ENCODE measurements around the gene ETNK2.

DNA sequence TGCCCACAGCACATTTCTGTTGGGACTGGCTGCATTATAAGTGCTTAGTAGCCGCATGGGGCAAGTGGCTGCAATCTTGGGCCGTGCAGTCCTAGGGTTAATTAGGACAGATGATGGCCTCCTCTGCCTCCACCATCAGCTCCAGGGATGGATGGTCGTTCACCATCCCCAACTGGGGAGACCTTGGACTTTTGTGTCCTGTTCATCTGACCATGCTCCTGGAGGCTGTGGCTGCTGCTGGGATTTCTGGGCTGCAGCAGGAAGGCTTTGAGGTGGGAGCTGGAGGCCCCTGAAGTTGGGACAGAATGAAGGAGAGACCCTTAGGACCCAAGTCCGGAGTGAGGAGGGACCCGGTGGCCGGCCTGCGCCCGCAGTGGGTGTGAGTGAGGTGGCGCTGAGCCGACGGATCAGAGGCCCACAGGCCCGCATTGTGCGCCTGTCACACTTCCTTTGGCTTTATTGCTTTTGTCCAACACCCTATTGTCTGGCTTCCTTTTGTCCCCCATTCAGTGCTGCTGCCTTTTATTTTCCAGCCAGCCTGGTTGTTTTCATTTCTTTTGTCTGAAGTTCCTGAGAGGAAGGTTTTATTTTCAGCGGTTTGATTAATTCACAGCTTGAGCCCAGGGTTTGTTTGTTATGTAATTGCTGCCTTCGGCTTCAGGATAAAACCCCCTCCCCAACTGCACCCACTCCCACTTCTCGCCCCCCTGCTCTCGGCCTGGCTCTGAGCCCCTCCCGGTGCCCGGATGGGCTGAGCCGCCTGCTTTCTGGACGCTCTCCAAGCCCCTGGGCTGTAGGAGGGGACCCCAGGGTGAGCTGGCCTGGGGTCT is 43.3 kb downstream of the ETNK2 start:
- TF ChIP-seq, protein P1, sequence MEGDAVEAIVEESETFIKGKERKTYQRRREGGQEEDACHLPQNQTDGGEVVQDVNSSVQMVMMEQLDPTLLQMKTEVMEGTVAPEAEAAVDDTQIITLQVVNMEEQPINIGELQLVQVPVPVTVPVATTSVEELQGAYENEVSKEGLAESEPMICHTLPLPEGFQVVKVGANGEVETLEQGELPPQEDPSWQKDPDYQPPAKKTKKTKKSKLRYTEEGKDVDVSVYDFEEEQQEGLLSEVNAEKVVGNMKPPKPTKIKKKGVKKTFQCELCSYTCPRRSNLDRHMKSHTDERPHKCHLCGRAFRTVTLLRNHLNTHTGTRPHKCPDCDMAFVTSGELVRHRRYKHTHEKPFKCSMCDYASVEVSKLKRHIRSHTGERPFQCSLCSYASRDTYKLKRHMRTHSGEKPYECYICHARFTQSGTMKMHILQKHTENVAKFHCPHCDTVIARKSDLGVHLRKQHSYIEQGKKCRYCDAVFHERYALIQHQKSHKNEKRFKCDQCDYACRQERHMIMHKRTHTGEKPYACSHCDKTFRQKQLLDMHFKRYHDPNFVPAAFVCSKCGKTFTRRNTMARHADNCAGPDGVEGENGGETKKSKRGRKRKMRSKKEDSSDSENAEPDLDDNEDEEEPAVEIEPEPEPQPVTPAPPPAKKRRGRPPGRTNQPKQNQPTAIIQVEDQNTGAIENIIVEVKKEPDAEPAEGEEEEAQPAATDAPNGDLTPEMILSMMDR (IDR thresholded peaks at IDR 0.05; ENCODE audit: low read depth, low read length), result no peak
- TF ChIP-seq MYC (IDR thresholded peaks at IDR 0.05; ENCODE audit: low read depth, low read length) (no peak), POLR2A (IDR thresholded peaks at IDR 0.05; ENCODE audit: extremely low read depth, insufficient read length) (no peak)
- TF ChIP-seq, protein P2, sequence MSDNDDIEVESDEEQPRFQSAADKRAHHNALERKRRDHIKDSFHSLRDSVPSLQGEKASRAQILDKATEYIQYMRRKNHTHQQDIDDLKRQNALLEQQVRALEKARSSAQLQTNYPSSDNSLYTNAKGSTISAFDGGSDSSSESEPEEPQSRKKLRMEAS (IDR thresholded peaks at IDR 0.05; ENCODE audit: low read depth, low read length), result no peak
